GM19099 (cell line): ENCODE results near the gene PCLO.

Experiments used
- POLR2A ChIP-seq: IDR thresholded peaks from 3 replicates; pipeline ENCODE4 v1.6.1; 2011; ENCODE audit warnings: low read depth; ENCODE audit not compliant: insufficient read length; ENCODE audit errors: extremely low read depth

The PCLO gene

GRCh38 chr7:82704121-82704520, 458.6 kb downstream of the PCLO start:
- no peak for TF ChIP-seq POLR2A
